Hair follicular keratinocyte (primary cell): ENCODE data around the gene LRRC40. TPM values are rescaled to one million over a fixed set of nuclear protein-coding genes. Genes with fewer than 3 reads are reported as not detected.

Experiments used
- total RNA-seq: library from RNA; depleted of rRNA; stranded (reverse); fragments of >200 nt; gene quantifications from 2 replicates; pipeline ENCODE4 v1.2.3, GENCODE V29; 2015

LRRC40 gene
- 17.6 and 23.2 TPM in 2 replicates for total RNA-seq

GRCh38 chr1:70205434-70206118, at the start of gene LRRC40:
LRRC40 (minus strand) TSS chr1:70205579; CDS start chr1:70205540, 39 bp downstream.

GRCh38 chr1:70221238-70222121, 16.1 kb upstream of the LRRC40 start, which contains the start of gene SRSF11:
SRSF11 (plus strand) TSS chr1:70221380; CDS start chr1:70221637, 257 bp downstream.

Other genes starting within 250 kb of the LRRC40 start
- 42.9 and 59.0 TPM in 2 replicates for gene SRSF11, start 15.8 kb upstream of the LRRC40 start, total RNA-seq
- gene ANKRD13C, start 149.1 kb upstream of the LRRC40 start, total RNA-seq, result 9.1 and 10.6 TPM in 2 replicates
- gene CTH, start 205.7 kb upstream of the LRRC40 start, total RNA-seq, result 9.0 and 9.4 TPM in 2 replicates